Measurements from ENCODE around the gene PACSIN2.
"Not testable (repeated sequence)": the region's sequence is repeated elsewhere in the genome, so short reads cannot be mapped to it uniquely, and the experiment has no call there.

Gene PACSIN2

GRCh38 chr22:42963231-42963595, 51.7 kb downstream of the PACSIN2 start:
- no peak for DNase-seq

- peak; percentile 64 to 83 (median 66) for DNase-seq
Measured at GRCh38 chr22:42962295-42963230, 52.4 kb downstream of the PACSIN2 start.

- DNase-seq: no peak
Measured at GRCh38 chr22:42961810-42962209, 53.1 kb downstream of the PACSIN2 start.

GRCh38 chr22:42961400-42961690, 53.6 kb downstream of the PACSIN2 start:
- not testable (repeated sequence) for DNase-seq

GRCh38 chr22:42960531-42961399, 54.2 kb downstream of the PACSIN2 start:
- DNase-seq: peak; percentile 50 to 64 (median 51)

- DNase-seq: peak; percentile 61 to 68 (median 68)
Measured at GRCh38 chr22:42959576-42960509, 55.1 kb downstream of the PACSIN2 start.

- no peak for DNase-seq
Measured at GRCh38 chr22:42958937-42959336, 56.0 kb downstream of the PACSIN2 start.

GRCh38 chr22:42957958-42958357, 57.0 kb downstream of the PACSIN2 start:
- no peak for DNase-seq

- DNase-seq: no peak
Measured at GRCh38 chr22:42957544-42957943, 57.4 kb downstream of the PACSIN2 start.

- no peak for DNase-seq
Measured at GRCh38 chr22:42955848-42956247, 59.1 kb downstream of the PACSIN2 start.

- DNase-seq: no peak
Measured at GRCh38 chr22:42955087-42955635, 59.8 kb downstream of the PACSIN2 start.

- not testable (repeated sequence) for DNase-seq
Measured at GRCh38 chr22:42953751-42954150, 61.2 kb downstream of the PACSIN2 start.

- no peak for DNase-seq
Measured at GRCh38 chr22:42951093-42951710, 63.7 kb downstream of the PACSIN2 start.

- no peak for DNase-seq
Measured at GRCh38 chr22:42950281-42950680, 64.7 kb downstream of the PACSIN2 start.

GRCh38 chr22:42949159-42949558, 65.8 kb downstream of the PACSIN2 start:
- DNase-seq: no peak

- DNase-seq: no peak
Measured at GRCh38 chr22:42948294-42948693, 66.7 kb downstream of the PACSIN2 start.

- DNase-seq: no peak
Measured at GRCh38 chr22:42947211-42947990, 67.5 kb downstream of the PACSIN2 start.

GRCh38 chr22:42946546-42947198, 68.3 kb downstream of the PACSIN2 start:
- peak; percentile 48 to 56 (median 54) for DNase-seq

GRCh38 chr22:42945736-42946135, 69.2 kb downstream of the PACSIN2 start:
- DNase-seq: no peak

GRCh38 chr22:42945027-42945426, 69.9 kb downstream of the PACSIN2 start:
- no peak for DNase-seq

GRCh38 chr22:42944409-42944808, 70.5 kb downstream of the PACSIN2 start:
- no peak for DNase-seq
